GM12878 (cell line): ENCODE data around the gene PCGF1. TPM values are rescaled to one million over a fixed set of nuclear protein-coding genes. Genes with fewer than 3 reads are reported as not detected.

Experiments used
- ATAC-seq: fragments of 200-7000 bp; cut with Tn5 transposase; 3 replicates; pipeline ENCODE4 v1.9.1; 2020; ENCODE audit warnings: mild to moderate bottlenecking, moderate library complexity
- BruUV-seq: library from RNA; stranded (reverse); fragments of 400-500 nt; replicated peaks from 2 replicates; lab custom pipeline; 2021; lab: Mats Ljungman, UMichigan
- CTCF ChIA-PET: fragments of 300-600 bp; sonication (Branson Sonifier 250); formaldehyde crosslinking; extraction: SDS; loops from one replicate; lab custom pipeline; 2021; ENCODE audit warnings: inconsistent platforms; lab: Yijun Ruan, JAX
- POLR2A ChIA-PET: fragments of 350-600 bp; formaldehyde crosslinking; extraction: SDS; loops from one replicate; lab custom pipeline; 2021; ENCODE audit warnings: inconsistent platforms; lab: Charles Lee
- RAD21 ChIA-PET: fragments of 300-600 bp; sonication (Branson Sonifier 250); formaldehyde crosslinking; loops from one replicate; lab custom pipeline; 2023; ENCODE audit warnings: antibody characterized with exemption; ENCODE audit not compliant: unreplicated experiment; lab: Charles Lee
- SMC1A ChIA-PET: fragments of 300-600 bp; sonication (Branson Sonifier 250); formaldehyde crosslinking; loops from one replicate; lab custom pipeline; 2023; ENCODE audit not compliant: unreplicated experiment, uncharacterized antibody; lab: Charles Lee
- DNase-seq: peaks from one replicate; pipeline ENCODE4 v3.0.0-alpha.2; 2011; ENCODE audit warnings: low read depth, low spot score
- FAIRE-seq: peaks from 3 replicates; lab custom pipeline; 2011; peaks lifted over from hg19 to GRCh38; lab: Jason Lieb, UNC
- H2AFZ ChIP-seq: 2 replicates; pipeline ENCODE4 v1.6.0; 2011; ENCODE audit warnings: low read depth, low read length, control low read depth; ENCODE audit not compliant: control insufficient read depth
- H3K27ac ChIP-seq: 2 replicates; pipeline ENCODE4 v1.5.1; 2011; ENCODE audit warnings: control low read depth; ENCODE audit not compliant: control insufficient read depth, insufficient read depth
- H3K27me3 ChIP-seq, 2 experiments: replicated peaks in 1 of 2; 2 replicates each; pipeline versions ENCODE4 v1.6.0 to v1.6.1; 2011; ENCODE audit warnings: low read length in 1 of 2; ENCODE audit not compliant: control insufficient read depth in 2 of 2, insufficient read depth in 2 of 2
- H3K36me3 ChIP-seq, 2 experiments: 2 replicates each; pipeline ENCODE4 v1.5.1; 2011; ENCODE audit warnings: low read length in 1 of 2; ENCODE audit not compliant: control insufficient read depth in 2 of 2, insufficient read depth in 2 of 2
- H3K4me1 ChIP-seq: 2 replicates; pipeline ENCODE4 v1.6.1; 2011; ENCODE audit warnings: mild to moderate bottlenecking, low read length, moderate library complexity, mixed read lengths; ENCODE audit not compliant: control insufficient read depth, insufficient read depth
- H3K4me2 ChIP-seq: 2 replicates; pipeline ENCODE4 v1.6.0; 2011; ENCODE audit warnings: control low read depth; ENCODE audit not compliant: control insufficient read depth, insufficient read depth
- H3K4me3 ChIP-seq: fragments of 200-600 bp; sonication (generic); 2 replicates; pipeline ENCODE4 v1.5.1; 2016
- H3K79me2 ChIP-seq: 2 replicates; pipeline ENCODE4 v1.6.0; 2011; ENCODE audit warnings: low read length; ENCODE audit not compliant: control insufficient read depth, insufficient read depth
- H3K9ac ChIP-seq: 2 replicates; pipeline ENCODE4 v1.8.0; 2011; ENCODE audit warnings: low read length, control low read depth, mixed read lengths; ENCODE audit not compliant: control insufficient read depth, insufficient read depth
- H3K9me3 ChIP-seq: replicated peaks from 3 replicates; pipeline ENCODE4 v1.5.1; 2011; ENCODE audit warnings: mild to moderate bottlenecking, low read length; ENCODE audit not compliant: control insufficient read depth, insufficient read depth
- H4K20me1 ChIP-seq: 2 replicates; pipeline ENCODE4 v1.6.0; 2011; ENCODE audit not compliant: control insufficient read depth, insufficient read depth
- BCLAF1 ChIP-seq: fragments of 450-650 bp; IDR thresholded peaks from 2 replicates; pipeline ENCODE4 v1.6.1; 2017; ENCODE audit warnings: antibody characterized with exemption, mild to moderate bottlenecking, moderate library complexity
- CEBPB ChIP-seq, 2 experiments: fragments of 150-350 bp in 1 of 2; IDR thresholded peaks; 2 replicates each; pipeline ENCODE4 v1.6.1; 2012 to 2014; ENCODE audit warnings: low read depth in 2 of 2, low read length in 2 of 2, borderline replicate concordance in 1 of 2, inconsistent platforms in 1 of 2
- GABPA ChIP-seq: IDR thresholded peaks from 2 replicates; pipeline ENCODE4 v1.6.1; 2014; ENCODE audit warnings: antibody characterized with exemption, low read depth, mild to moderate bottlenecking, inconsistent platforms
- SPI1 ChIP-seq: IDR thresholded peaks from 2 replicates; pipeline ENCODE4 v1.6.1; 2011; ENCODE audit warnings: low read depth, mild to moderate bottlenecking, low read length, moderate library complexity, borderline replicate concordance; ENCODE audit not compliant: insufficient read depth
- ZNF207 ChIP-seq: fragments of 450-650 bp; IDR thresholded peaks from 2 replicates; pipeline ENCODE4 v1.6.1; 2014; ENCODE audit warnings: antibody characterized with exemption, mild to moderate bottlenecking, borderline replicate concordance
- WGBS: methylation state at CpG from one replicate; pipeline ENCODE4 v1.1.6; 2016; ENCODE audit warnings: low lambda C conversion rate; ENCODE audit not compliant: insufficient replicate concordance, insufficient coverage; ENCODE audit errors: missing lambda C conversion rate; 5-methylcytosine and 5-hydroxymethylcytosine counted together
- in situ Hi-C: fragments of 300-500 bp; cut with MboI; formaldehyde crosslinking; loops from 9 replicates; pipeline ENCODE4 v1.14.3; 2018; ENCODE audit warnings: mixed read lengths
- intact Hi-C: fragments of 100-400 bp; cut with micrococcal nuclease; formaldehyde crosslinking; loops from one replicate; pipeline ENCODE4 v1.14.2; 2022; ENCODE audit not compliant: unreplicated experiment
- polyA plus RNA-seq, 11 experiments: library from polyadenylated mRNA; depleted of rRNA in 4 of 11; unstranded in 6 of 11; stranded (reverse) in 5 of 11; fragments of >200 nt; fragmentation: Nextera tagmentation in 4 of 11; fragmentation: Illumina TruSeq in 1 of 11; extraction: Ambion mirVana in 4 of 11; extraction: Trizol in 1 of 11; gene quantifications; 1 replicate in 1 of 11; 2 replicates in 10 of 11; pipeline versions ENCODE4 v1.2.1 to v1.2.3, GENCODE V29; 2011 to 2016; ENCODE audit warnings: inconsistent platforms in 2 of 11, missing spikeins in 2 of 11, low read depth in 1 of 11
- total RNA-seq, 4 experiments: library from RNA; depleted of rRNA in 3 of 4; stranded (reverse); fragments of >200 nt in 3 of 4; fragmentation: Illumina TruSeq in 1 of 4; extraction: Trizol in 1 of 4; gene quantifications; 2 replicates each; pipeline versions ENCODE4 v1.2.1 to v1.2.3, GENCODE V29; 2013 to 2021

The PCGF1 gene
- total and polyA plus RNA-seq, 10 of the 15 experiments (the other 5 are each of a cell fraction or from before 2014, with no cell fraction given): 23.1 to 50.8 (median 27.4) TPM

GRCh38 chr2:74531666-74532065 lies 24.2 kb upstream of the PCGF1 start:
- FAIRE-seq (no peak), ATAC-seq (no peak), DNase-seq (no peak)
- Histone ChIP-seq H3K36me3 (peaks cover 12 to 35% of the 10 kb centered on the region in 2 experiments), H3K27ac (peak overlapping the region; percentile 96), H4K20me1 (no peaks in the 10 kb centered on the region), H3K9ac (peak overlapping the region; percentile 92), H2AFZ (no peak overlapping the region), H3K4me1 (peaks cover 28% of the 10 kb centered on the region), H3K27me3 (no peaks in the 10 kb centered on the region), H3K4me3 (peak overlapping the region; percentile 94), H3K9me3 (no peaks in the 10 kb centered on the region), H3K4me2 (peak overlapping the region; percentile 95), H3K79me2 (peaks cover 50% of the 10 kb centered on the region)
- ChIA-PET CTCF (interaction anchor here (0.9 to 10.4 kb wide), 26 partner anchors 14 to 282 kb away, joined by 3 to 226 read pairs (median 5); partner anchors contain the start of genes CCDC142, MOGS, MRPL53 and PCGF1), RAD21 (interaction anchor here (0.9 to 7.5 kb wide), 17 partner anchors 13 to 282 kb away, joined by 3 to 158 read pairs (median 5); partner anchors contain the start of genes CCDC142, LOXL3, PCGF1 and TTC31), SMC1A (interaction anchor here (0.6 to 9.9 kb wide), 24 partner anchors 11 to 606 kb away, joined by 3 to 208 read pairs (median 8); partner anchors contain the start of genes CCDC142, INO80B, PCGF1 and TTC31), POLR2A (interaction anchor here (0.5 to 5.4 kb wide), 18 partner anchors 7 to 354 kb away, joined by 3 to 66 read pairs (median 6); partner anchors contain the start of genes CCDC142, INO80B, MOB1A and PCGF1)
- intact Hi-C loops: loop anchor here (1.0 kb wide), 1 partner anchor 48 kb away; the partner anchor contains the start of gene TTC31
- in situ Hi-C loops: no loop called here
- TF ChIP-seq SPI1 (peak; percentile 5; the same call in 1 of the 2 replicates), GABPA (no peak), BCLAF1 (no peak), ZNF207 (no peak), CEBPB (IDR thresholded peaks at IDR 0.05; ENCODE audit: borderline replicate concordance in 1 of 2, low read depth in 2 of 2, low read length in 2 of 2) (no peak)
- no TSS peak for BruUV-seq
- WGBS: 58% methylated on average over 7 of the region's 7 CpGs
